NT2/D1 (cell line): ENCODE measurements around the gene NSMCE1.

ENCODE experiments used
- YY1 ChIP-seq: IDR thresholded peaks from 2 replicates; pipeline ENCODE4 v1.6.1; 2011; ENCODE audit not compliant: insufficient read length, insufficient read depth
- ZNF274 ChIP-seq: IDR thresholded peaks from 2 replicates; pipeline ENCODE4 v1.6.1; 2011; ENCODE audit warnings: mild to moderate bottlenecking, low read depth, low read length

DNA sequence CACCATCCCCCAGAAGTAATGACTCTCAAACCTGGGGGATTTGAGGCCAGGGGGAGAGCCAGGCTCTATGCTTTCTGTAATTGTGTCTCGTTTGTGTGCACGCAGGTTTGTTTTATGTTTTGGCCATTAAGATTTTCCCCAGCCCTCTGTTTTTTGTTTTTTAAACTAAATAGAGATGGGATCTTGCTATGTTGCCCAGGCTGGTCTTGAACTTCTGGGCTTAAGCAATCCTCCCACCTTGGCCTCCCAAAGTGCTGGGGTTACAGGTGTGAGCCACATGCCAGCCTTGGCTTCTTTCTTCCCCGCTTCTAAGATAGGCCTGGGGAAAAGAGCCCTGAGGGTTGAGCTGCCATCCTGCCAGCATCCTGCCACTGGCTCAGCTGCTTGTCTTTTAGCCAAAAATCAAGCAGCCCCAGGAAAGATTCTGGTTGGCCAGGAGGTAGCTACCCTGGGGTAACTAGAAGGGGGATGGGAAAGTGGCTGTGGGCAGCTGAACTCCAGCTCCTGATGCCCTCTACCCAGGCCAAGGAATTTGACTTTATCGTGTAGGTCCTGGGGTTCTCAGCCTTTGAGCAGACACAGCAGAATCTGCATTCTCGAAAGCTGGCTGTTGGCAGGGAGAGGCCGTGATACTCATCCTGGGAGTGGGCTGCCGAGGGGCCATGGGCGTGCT, 46.9 kb downstream of the NSMCE1 start:
- TF ChIP-seq ZNF274 (no peak), YY1 (no peak)
